ENCODE measurements around the gene OR51D1. TPM values are rescaled to one million over a fixed set of nuclear protein-coding genes. Genes with fewer than 3 reads are reported as not detected.

The OR51D1 gene
- total RNA-seq, 2 experiments from 2014 or later, result not detected

- H3K36me3 Mint-ChIP-seq, result no peaks in the 10 kb centered on the region
- H3K4me1 Mint-ChIP-seq, result no peaks in the 10 kb centered on the region
- no peaks in the 10 kb centered on the region for H3K9me3 Mint-ChIP-seq (ENCODE audit: low read depth)
- no peak overlapping the region for H3K4me3 Mint-ChIP-seq
- ATAC-seq (no peak), DNase-seq (no peak)
- H3K27ac Mint-ChIP-seq, result no peak overlapping the region
- CTCF ChIA-PET, result no interaction called here
- peaks cover 20% of the 10 kb centered on the region for H3K27me3 Mint-ChIP-seq
Observed at GRCh38 chr11:4662876-4663275, 25.6 kb downstream of the OR51D1 start.

- ATAC-seq (no peak), DNase-seq (no peak)
- no peak overlapping the region for H3K27ac Mint-ChIP-seq
- H3K4me1 Mint-ChIP-seq, result no peaks in the 10 kb centered on the region
- CTCF ChIA-PET, result interaction anchor here (1.2 kb wide), 1 partner anchor 29 kb away, joined by 3 read pairs; no protein-coding TSS in a partner anchor
- H3K36me3 Mint-ChIP-seq, result no peaks in the 10 kb centered on the region
- H3K9me3 Mint-ChIP-seq (ENCODE audit: low read depth), result no peaks in the 10 kb centered on the region
- H3K4me3 Mint-ChIP-seq, result no peak overlapping the region
- H3K27me3 Mint-ChIP-seq, result peaks cover 14% of the 10 kb centered on the region
Observed at GRCh38 chr11:4664183-4664582, 26.9 kb downstream of the OR51D1 start.

DNA sequence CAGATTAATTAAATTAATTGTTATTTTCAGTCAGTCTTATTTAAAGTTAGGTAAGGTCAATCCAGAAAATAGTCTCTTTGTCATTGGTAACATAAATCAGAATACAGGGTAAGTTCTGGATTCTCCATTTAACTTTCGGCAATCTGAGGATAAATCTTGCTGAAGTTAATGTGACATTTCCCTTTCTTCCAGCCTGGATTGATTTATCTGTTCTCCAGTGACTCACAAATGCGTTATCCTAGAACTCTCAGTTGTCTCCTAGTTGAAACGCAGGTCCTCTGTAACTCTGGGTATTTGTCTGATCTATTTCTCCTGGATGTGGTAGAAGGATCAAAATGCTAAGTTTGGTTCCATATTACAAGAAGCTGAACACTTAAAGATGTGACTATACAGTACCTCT is 27.5 kb downstream of the OR51D1 start:
- no peak overlapping the region for H3K4me3 Mint-ChIP-seq
- H3K9me3 Mint-ChIP-seq (ENCODE audit: low read depth), result no peaks in the 10 kb centered on the region
- no peak for ATAC-seq
- CTCF ChIA-PET, result no interaction called here
- H3K36me3 Mint-ChIP-seq, result no peaks in the 10 kb centered on the region
- H3K27ac Mint-ChIP-seq, result no peak overlapping the region
- no peaks in the 10 kb centered on the region for H3K4me1 Mint-ChIP-seq
- H3K27me3 Mint-ChIP-seq, result peaks cover 14% of the 10 kb centered on the region
- DNase-seq, result no peak

- DNase-seq, result no peak
- no peak overlapping the region for H3K4me3 Mint-ChIP-seq
- no peak overlapping the region for H3K27ac Mint-ChIP-seq
- no peaks in the 10 kb centered on the region for H3K9me3 Mint-ChIP-seq (ENCODE audit: low read depth)
- H3K4me1 Mint-ChIP-seq, result no peaks in the 10 kb centered on the region
- CTCF ChIA-PET, result no interaction called here
- peaks cover 12% of the 10 kb centered on the region for H3K27me3 Mint-ChIP-seq
- ATAC-seq, result no peak
- H3K36me3 Mint-ChIP-seq, result no peaks in the 10 kb centered on the region
Observed at GRCh38 chr11:4665424-4665823, 28.1 kb downstream of the OR51D1 start.

DNA sequence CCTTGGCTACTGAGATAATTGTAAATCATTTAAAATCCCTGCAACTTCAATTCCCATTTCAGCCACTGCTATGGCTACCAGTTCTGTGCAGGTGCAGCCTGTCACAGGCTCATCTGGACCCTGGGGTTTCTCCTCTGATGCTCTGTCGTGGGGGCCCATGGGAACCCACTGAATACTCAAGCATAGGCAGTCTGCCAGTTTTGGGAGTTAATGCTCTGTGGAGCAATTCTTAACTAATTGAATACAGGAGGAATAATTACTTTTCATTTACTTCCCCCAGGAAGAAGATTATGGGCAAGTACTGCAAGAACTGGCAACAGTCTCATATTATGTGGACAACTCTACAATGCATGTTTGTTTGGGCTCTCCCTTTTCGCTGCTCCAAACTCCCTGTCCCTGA is 34.5 kb downstream of the OR51D1 start:
- no peak overlapping the region for H3K4me3 Mint-ChIP-seq
- H3K27ac Mint-ChIP-seq, result no peak overlapping the region
- no peaks in the 10 kb centered on the region for H3K9me3 Mint-ChIP-seq (ENCODE audit: low read depth)
- H3K27me3 Mint-ChIP-seq, result peaks cover 6% of the 10 kb centered on the region
- CTCF ChIA-PET, result no interaction called here
- no peak for DNase-seq
- no peaks in the 10 kb centered on the region for H3K4me1 Mint-ChIP-seq
- no peaks in the 10 kb centered on the region for H3K36me3 Mint-ChIP-seq
- no peak for ATAC-seq

DNA sequence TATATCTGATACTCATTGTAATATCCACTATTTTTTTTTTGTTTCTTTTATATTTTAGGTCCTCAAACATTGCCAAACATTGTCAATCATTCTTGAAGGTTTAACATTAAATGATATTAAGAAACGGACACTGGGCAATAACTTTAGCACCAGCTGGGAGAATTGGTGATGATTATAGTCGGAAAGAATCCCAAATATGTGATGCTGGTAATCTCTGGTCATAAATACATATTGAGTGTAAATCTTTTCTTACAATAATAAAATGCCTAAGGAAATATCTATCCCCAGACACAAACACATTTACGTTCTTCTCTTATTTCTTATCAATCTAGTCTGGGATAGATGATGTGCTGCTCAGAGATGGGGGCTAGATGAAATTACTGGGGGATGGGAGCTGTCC is 35.2 kb downstream of the OR51D1 start:
- DNase-seq (no peak), ATAC-seq (no peak)
- H3K27me3 Mint-ChIP-seq, result peaks cover 6% of the 10 kb centered on the region
- no peaks in the 10 kb centered on the region for H3K36me3 Mint-ChIP-seq
- no peak overlapping the region for H3K4me3 Mint-ChIP-seq
- H3K4me1 Mint-ChIP-seq, result no peaks in the 10 kb centered on the region
- H3K9me3 Mint-ChIP-seq (ENCODE audit: low read depth), result no peaks in the 10 kb centered on the region
- no peak overlapping the region for H3K27ac Mint-ChIP-seq
- CTCF ChIA-PET, result no interaction called here

DNA sequence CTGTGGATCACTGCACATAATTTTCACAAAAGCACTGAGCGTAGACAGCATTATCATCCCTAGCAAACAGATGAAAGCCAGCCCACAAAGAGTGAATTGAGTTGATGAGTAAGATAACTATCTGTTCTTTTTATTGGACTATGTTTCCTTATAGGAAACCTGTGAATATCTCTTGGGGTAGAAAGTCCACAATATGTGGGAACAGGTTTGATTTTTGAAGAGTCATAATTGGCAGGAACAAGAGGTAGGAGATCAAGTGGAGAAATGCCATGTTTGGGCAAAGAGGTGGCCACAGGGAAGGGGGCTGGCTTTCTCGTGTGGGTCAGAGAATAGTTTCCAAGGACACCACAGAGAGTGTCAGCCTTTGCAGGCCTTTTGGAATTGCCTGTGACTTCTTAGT is 36.5 kb downstream of the OR51D1 start:
- no peaks in the 10 kb centered on the region for H3K36me3 Mint-ChIP-seq
- CTCF ChIA-PET, result no interaction called here
- DNase-seq, result no peak
- no peaks in the 10 kb centered on the region for H3K9me3 Mint-ChIP-seq (ENCODE audit: low read depth)
- no peak overlapping the region for H3K4me3 Mint-ChIP-seq
- peaks cover 6% of the 10 kb centered on the region for H3K27me3 Mint-ChIP-seq
- ATAC-seq, result no peak
- no peaks in the 10 kb centered on the region for H3K4me1 Mint-ChIP-seq
- no peak overlapping the region for H3K27ac Mint-ChIP-seq

DNA sequence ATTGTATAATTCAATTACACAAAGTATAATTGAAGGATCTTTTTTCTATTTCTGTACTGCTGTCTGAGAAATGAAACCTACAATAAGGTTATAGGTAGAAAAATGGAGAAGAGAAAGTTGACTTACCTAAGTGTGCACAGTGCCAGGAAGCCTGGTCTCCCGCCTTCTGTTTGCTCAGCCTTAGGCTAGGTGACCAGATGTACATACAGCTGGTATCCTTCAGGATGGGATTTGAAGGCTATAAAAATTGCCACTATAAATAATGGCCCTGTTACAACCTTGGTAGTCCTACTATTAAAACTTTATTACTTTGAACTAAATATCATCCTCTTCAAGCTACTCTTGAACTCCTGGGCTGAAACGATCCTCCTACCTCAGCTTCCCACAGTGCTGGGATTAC is 40.7 kb downstream of the OR51D1 start:
- Mint-ChIP-seq H3K27me3 (peaks cover 6% of the 10 kb centered on the region), H3K36me3 (no peaks in the 10 kb centered on the region), H3K4me1 (no peaks in the 10 kb centered on the region), H3K27ac (no peak overlapping the region), H3K4me3 (no peak overlapping the region), H3K9me3 (ENCODE audit: low read depth) (no peaks in the 10 kb centered on the region)
- DNase-seq, result no peak
- CTCF ChIA-PET, result no interaction called here
- no peak for ATAC-seq

DNA sequence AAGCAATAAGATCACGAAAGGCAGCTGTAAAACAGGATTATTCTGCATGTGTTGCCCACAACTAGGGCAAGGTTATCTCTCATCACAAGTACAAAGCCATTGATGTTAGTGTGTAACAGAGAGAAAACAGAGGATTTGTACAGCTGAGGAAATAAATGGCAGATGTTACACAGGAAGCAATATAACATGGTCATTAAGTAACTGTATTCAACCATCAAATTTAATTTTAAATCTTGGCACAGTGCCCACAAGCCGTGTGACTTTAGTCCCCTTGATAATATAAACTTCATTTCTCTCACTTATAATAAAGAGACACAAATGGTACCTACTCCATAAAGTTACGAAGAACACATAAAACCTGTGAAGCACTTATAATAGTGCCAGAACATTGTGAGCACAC is 43.1 kb downstream of the OR51D1 start:
- Mint-ChIP-seq H3K27me3 (no peaks in the 10 kb centered on the region), H3K27ac (no peak overlapping the region), H3K4me3 (no peak overlapping the region), H3K4me1 (no peaks in the 10 kb centered on the region), H3K9me3 (ENCODE audit: low read depth) (no peaks in the 10 kb centered on the region), H3K36me3 (no peaks in the 10 kb centered on the region)
- no peak for ATAC-seq
- no peak for DNase-seq
- CTCF ChIA-PET, result no interaction called here

- no peak overlapping the region for H3K27ac Mint-ChIP-seq
Observed at GRCh38 chr11:4682623-4683419, 45.5 kb downstream of the OR51D1 start.

GRCh38 chr11:4684631-4685285 is 47.5 kb downstream of the OR51D1 start:
- CTCF ChIA-PET, result no interaction called here
- Mint-ChIP-seq H3K36me3 (no peaks in the 10 kb centered on the region), H3K4me3 (no peak overlapping the region), H3K9me3 (ENCODE audit: low read depth) (no peaks in the 10 kb centered on the region), H3K4me1 (no peaks in the 10 kb centered on the region), H3K27me3 (no peaks in the 10 kb centered on the region), H3K27ac (no peak overlapping the region)
- no peak for DNase-seq
- ATAC-seq, result no peak

More at GRCh38 chr11:4682623-4683419, 45.5 kb downstream of the OR51D1 start:
- Mint-ChIP-seq H3K36me3 (no peaks in the 10 kb centered on the region), H3K4me3 (no peak overlapping the region), H3K27me3 (no peaks in the 10 kb centered on the region), H3K4me1 (no peaks in the 10 kb centered on the region), H3K9me3 (ENCODE audit: low read depth) (no peaks in the 10 kb centered on the region)
- no peak for DNase-seq
- ATAC-seq, result no peak
- CTCF ChIA-PET, result no interaction called here

Other genes with a start within 250 kb of the OR51D1 start
- 10 to 100 TPM; 56.0 to 68.7 TPM for gene TRIM21, start 243.8 kb upstream of the OR51D1 start, total RNA-seq
- not detected for gene OR52K2, start 188.2 kb upstream of the OR51D1 start, total RNA-seq
- gene OR52K1, start 154.8 kb upstream of the OR51D1 start, total RNA-seq, result not detected
- not detected for gene OR52M1, start 92.3 kb upstream of the OR51D1 start, total RNA-seq
- gene OR52I2, start 55.7 kb upstream of the OR51D1 start, total RNA-seq, result not detected
- not detected for gene OR52I1, start 43.4 kb upstream of the OR51D1 start, total RNA-seq
- 10 to 100 TPM; 14.9 to 15.9 TPM for gene TRIM68, start 29.2 kb upstream of the OR51D1 start, total RNA-seq
- gene OR51E1, start 6.5 kb downstream of the OR51D1 start, total RNA-seq, result not detected
- not detected for gene OR51E2, start 60.4 kb downstream of the OR51D1 start, total RNA-seq
- gene MMP26, start 67.3 kb downstream of the OR51D1 start, total RNA-seq, result not detected
- gene OR51F1, start 132.5 kb downstream of the OR51D1 start, total RNA-seq, result not detected
- gene OR52R1, start 166.9 kb downstream of the OR51D1 start, total RNA-seq, result not detected
- gene OR51F2, start 183.8 kb downstream of the OR51D1 start, total RNA-seq, result not detected
- gene OR51S1, start 211.7 kb downstream of the OR51D1 start, total RNA-seq, result not detected
- gene OR51T1, start 244.4 kb downstream of the OR51D1 start, total RNA-seq, result not detected